Liver (tissue), 9 donors: ENCODE measurements around the gene KIFC1. TPM values are rescaled to one million over a fixed set of nuclear protein-coding genes. Genes with fewer than 3 reads are reported as not detected.
"Not testable (repeated sequence)": the region's sequence is repeated elsewhere in the genome, so short reads cannot be mapped to it uniquely, and the experiment has no call there.

Source experiments
- DNase-seq: peaks from one replicate; pipeline ENCODE4 v3.0.0-alpha.2; 2017; ENCODE audit warnings: low spot score
- H3K27ac ChIP-seq, 2 donors: one replicate each; pipeline ENCODE4 v1.7.0; 2013; ENCODE audit warnings: inconsistent platforms in 2 of 2, low read length in 2 of 2, control low read depth in 1 of 2, low read depth in 1 of 2, mild to moderate bottlenecking in 1 of 2
- H3K27me3 ChIP-seq, 4 donors: one replicate each; pipeline versions ENCODE4 v1.6.1 to v1.7.0; 2013; ENCODE audit warnings: low read length in 3 of 4, inconsistent platforms in 1 of 4, mild to moderate bottlenecking in 1 of 4, moderate library complexity in 1 of 4; ENCODE audit not compliant: control insufficient read depth in 4 of 4, insufficient read depth in 4 of 4
- H3K36me3 ChIP-seq, 4 donors: one replicate each; pipeline versions ENCODE4 v1.6.1 to v1.7.0; 2013; ENCODE audit warnings: low read length in 3 of 4, mild to moderate bottlenecking in 3 of 4, low read depth in 1 of 4, moderate library complexity in 1 of 4; ENCODE audit not compliant: control insufficient read depth in 4 of 4, insufficient read depth in 3 of 4
- H3K4me1 ChIP-seq, 4 donors: one replicate each; pipeline versions ENCODE4 v1.6.1 to v1.7.0; 2013; ENCODE audit warnings: low read length in 3 of 4, mild to moderate bottlenecking in 3 of 4, moderate library complexity in 1 of 4; ENCODE audit not compliant: control insufficient read depth in 4 of 4, insufficient read depth in 4 of 4
- H3K4me3 ChIP-seq, 3 donors: one replicate each; pipeline versions ENCODE4 v1.6.1 to v1.7.0; 2013; ENCODE audit warnings: low read length in 3 of 3, control low read depth in 1 of 3, low read depth in 1 of 3, mild to moderate bottlenecking in 1 of 3
- H3K9ac ChIP-seq, 2 donors: one replicate each; pipeline ENCODE4 v1.7.0; 2013; ENCODE audit warnings: low read length in 2 of 2, mild to moderate bottlenecking in 2 of 2, moderate library complexity in 2 of 2, control low read depth in 1 of 2, low read depth in 1 of 2
- H3K9me3 ChIP-seq, 4 donors: one replicate each; pipeline versions ENCODE4 v1.6.1 to v1.7.0; 2013; ENCODE audit warnings: low read length in 3 of 4; ENCODE audit not compliant: control insufficient read depth in 4 of 4
- ATF3 ChIP-seq: IDR thresholded peaks from 2 replicates; pipeline ENCODE4 v1.6.1; 2016; ENCODE audit warnings: antibody characterized with exemption
- EGR1 ChIP-seq, 2 donors: IDR thresholded peaks; 2 replicates each; pipeline ENCODE4 v1.6.1; 2016 to 2018; ENCODE audit warnings: antibody characterized with exemption in 2 of 2, low read depth in 2 of 2
- FOXA1 ChIP-seq: IDR thresholded peaks from 2 replicates; pipeline ENCODE4 v1.6.1; 2016; ENCODE audit warnings: antibody characterized with exemption
- FOXA2 ChIP-seq: IDR thresholded peaks from 2 replicates; pipeline ENCODE4 v1.6.1; 2016; ENCODE audit warnings: antibody characterized with exemption
- GABPA ChIP-seq, 2 donors: IDR thresholded peaks in 1 of 2; conservative IDR thresholded peaks in 1 of 2; 2 replicates each; pipeline ENCODE4 v1.6.1; 2016; ENCODE audit warnings: antibody characterized with exemption in 2 of 2, mild to moderate bottlenecking in 1 of 2, moderate library complexity in 1 of 2
- HNF4A ChIP-seq, 2 donors: conservative IDR thresholded peaks; 2 replicates each; pipeline ENCODE4 v1.6.1; 2016; ENCODE audit warnings: antibody characterized with exemption in 2 of 2, mild to moderate bottlenecking in 2 of 2
- HNF4G ChIP-seq: IDR thresholded peaks from 2 replicates; pipeline ENCODE4 v1.6.1; 2016; ENCODE audit warnings: antibody characterized with exemption
- JUND ChIP-seq, 2 donors: IDR thresholded peaks; 2 replicates each; pipeline ENCODE4 v1.6.1; 2016; ENCODE audit warnings: antibody characterized with exemption in 2 of 2
- RAD21 ChIP-seq, 2 donors: IDR thresholded peaks; 2 replicates each; pipeline ENCODE4 v1.6.1; 2016; ENCODE audit warnings: antibody characterized with exemption in 2 of 2, mild to moderate bottlenecking in 2 of 2
- RXRA ChIP-seq, 2 donors: IDR thresholded peaks; 2 replicates each; pipeline ENCODE4 v1.6.1; 2017 to 2018; ENCODE audit warnings: antibody characterized with exemption in 2 of 2, mild to moderate bottlenecking in 1 of 2
- SP1 ChIP-seq: IDR thresholded peaks from 2 replicates; pipeline ENCODE4 v1.6.1; 2018; ENCODE audit warnings: antibody characterized with exemption, mild to moderate bottlenecking
- YY1 ChIP-seq: IDR thresholded peaks from 2 replicates; pipeline ENCODE4 v1.6.1; 2016; ENCODE audit warnings: antibody characterized with exemption, mild to moderate bottlenecking
- ZBTB33 ChIP-seq: IDR thresholded peaks from 2 replicates; pipeline ENCODE4 v1.6.1; 2016; ENCODE audit warnings: antibody characterized with exemption
- WGBS: extraction: QIAGEN DNeasy Blood & Tissue Kit; methylation state at CpG from one replicate; pipeline ENCODE4 v1.1.7; 2013; 5-methylcytosine and 5-hydroxymethylcytosine counted together
- polyA plus RNA-seq, 2 donors: library from polyadenylated mRNA; stranded (reverse) in 1 of 2; unstranded in 1 of 2; fragments of 200-250 nt in 1 of 2; fragments of >200 nt in 1 of 2; fragmentation: Nextera tagmentation in 1 of 2; extraction: Ambion mirVana in 1 of 2; gene quantifications; one replicate each; pipeline versions ENCODE4 v1.2.1 to v1.2.3, GENCODE V29; 2013 to 2015
- total RNA-seq, 2 donors: library from RNA; depleted of rRNA; stranded (reverse); fragments of >200 nt; gene quantifications; one replicate each; pipeline ENCODE4 v1.2.3, GENCODE V29; 2014
- TF ChIP-seq, protein P1 (sequence below): IDR thresholded peaks from 2 replicates; pipeline ENCODE4 v1.6.1; 2016; ENCODE audit warnings: antibody characterized with exemption, mild to moderate bottlenecking
- TF ChIP-seq, protein P2 (sequence below): IDR thresholded peaks from 2 replicates; pipeline ENCODE4 v1.6.1; 2016; ENCODE audit warnings: antibody characterized with exemption
- TF ChIP-seq, protein P3 (sequence below): fragments of 150-350 bp; IDR thresholded peaks from 2 replicates; pipeline ENCODE4 v1.5.1; 2017; ENCODE audit warnings: improper control_type of control experiment, low read depth, low read length; ENCODE audit not compliant: missing input control
- donor health status: healthy.
- donor health status: healthy.
- donor health status: healthy.
- donor health status: healthy.
- donor health status: healthy.

The KIFC1 gene
- total and polyA plus RNA-seq, 4 donors, result 0.08 to 30.0 (median 1.3) TPM

- DNase-seq, H3K9me3 ChIP-seq: not testable (repeated sequence)
Observed at GRCh38 chr6:33371901-33372300, 19.7 kb upstream of the KIFC1 start.

DNA sequence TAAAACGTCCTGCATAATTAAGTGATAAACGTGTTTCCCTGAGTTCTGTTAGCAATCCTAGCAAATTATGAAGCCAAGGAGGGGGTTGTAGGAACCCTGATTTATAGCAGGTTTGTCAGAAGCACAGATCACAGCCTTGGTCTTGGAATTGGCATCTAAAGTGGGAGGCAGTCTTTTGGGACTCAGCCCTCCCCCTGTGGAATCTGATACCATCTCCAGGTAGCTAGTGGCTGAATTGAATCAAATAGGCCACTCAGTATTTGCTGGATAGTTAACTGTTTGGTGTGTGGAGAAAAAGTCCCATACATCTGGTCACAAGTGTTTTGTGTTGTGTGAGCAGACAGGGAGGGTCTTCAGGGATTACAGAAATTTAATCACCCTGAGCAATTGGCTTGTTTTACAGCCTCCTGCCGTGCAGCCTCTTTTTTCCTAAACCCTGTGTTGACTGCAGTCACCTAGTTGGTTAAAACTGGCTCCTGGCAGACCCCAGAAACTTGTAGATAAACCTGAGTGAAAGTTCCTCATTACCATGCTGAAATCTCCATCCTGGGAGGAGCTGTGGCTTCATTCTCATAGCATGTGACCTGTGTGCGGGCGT lies 19.0 kb upstream of the KIFC1 start:
- H3K27ac ChIP-seq, result no peak overlapping the region
- H3K27me3 ChIP-seq, result no peaks in the 10 kb centered on the region

More at GRCh38 chr6:33371901-33372300, 19.7 kb upstream of the KIFC1 start:
- not testable (repeated sequence) for H3K4me3 ChIP-seq, H3K27me3 ChIP-seq, H3K9ac ChIP-seq, H3K27ac ChIP-seq, H3K36me3 ChIP-seq
- WGBS, result 95% methylated on average over 8 of the region's 8 CpGs
- H3K4me1 ChIP-seq, result peaks cover 2 to 12% (median 8%) of the 10 kb centered on the region in 4 donors

More for the DNA sequence above, 19.0 kb upstream of the KIFC1 start:
- 68% methylated on average over 5 of the region's 5 CpGs for WGBS
- peaks cover 2 to 12% (median 8%) of the 10 kb centered on the region in 4 donors for H3K4me1 ChIP-seq
- H3K9me3 ChIP-seq, result no peaks in the 10 kb centered on the region
- H3K4me3 ChIP-seq, result no peak overlapping the region
- no peaks in the 10 kb centered on the region for H3K36me3 ChIP-seq
- DNase-seq, result no peak
- TF ChIP-seq RAD21 (IDR thresholded peaks at IDR 0.05) (no peak), HNF4G (no peak), GABPA (IDR thresholded peaks at IDR 0.05 in 1 of 2, conservative IDR thresholded peaks at IDR 0.05 in 1 of 2) (no peak), ATF3 (no peak), YY1 (no peak), HNF4A (conservative IDR thresholded peaks at IDR 0.05) (no peak), RXRA (IDR thresholded peaks at IDR 0.05) (no peak), FOXA1 (no peak), SP1 (no peak), ZBTB33 (no peak), FOXA2 (no peak), EGR1 (IDR thresholded peaks at IDR 0.05; ENCODE audit: low read depth in 2 of 2) (no peak), JUND (IDR thresholded peaks at IDR 0.05) (no peak)
- TF ChIP-seq, protein P1, sequence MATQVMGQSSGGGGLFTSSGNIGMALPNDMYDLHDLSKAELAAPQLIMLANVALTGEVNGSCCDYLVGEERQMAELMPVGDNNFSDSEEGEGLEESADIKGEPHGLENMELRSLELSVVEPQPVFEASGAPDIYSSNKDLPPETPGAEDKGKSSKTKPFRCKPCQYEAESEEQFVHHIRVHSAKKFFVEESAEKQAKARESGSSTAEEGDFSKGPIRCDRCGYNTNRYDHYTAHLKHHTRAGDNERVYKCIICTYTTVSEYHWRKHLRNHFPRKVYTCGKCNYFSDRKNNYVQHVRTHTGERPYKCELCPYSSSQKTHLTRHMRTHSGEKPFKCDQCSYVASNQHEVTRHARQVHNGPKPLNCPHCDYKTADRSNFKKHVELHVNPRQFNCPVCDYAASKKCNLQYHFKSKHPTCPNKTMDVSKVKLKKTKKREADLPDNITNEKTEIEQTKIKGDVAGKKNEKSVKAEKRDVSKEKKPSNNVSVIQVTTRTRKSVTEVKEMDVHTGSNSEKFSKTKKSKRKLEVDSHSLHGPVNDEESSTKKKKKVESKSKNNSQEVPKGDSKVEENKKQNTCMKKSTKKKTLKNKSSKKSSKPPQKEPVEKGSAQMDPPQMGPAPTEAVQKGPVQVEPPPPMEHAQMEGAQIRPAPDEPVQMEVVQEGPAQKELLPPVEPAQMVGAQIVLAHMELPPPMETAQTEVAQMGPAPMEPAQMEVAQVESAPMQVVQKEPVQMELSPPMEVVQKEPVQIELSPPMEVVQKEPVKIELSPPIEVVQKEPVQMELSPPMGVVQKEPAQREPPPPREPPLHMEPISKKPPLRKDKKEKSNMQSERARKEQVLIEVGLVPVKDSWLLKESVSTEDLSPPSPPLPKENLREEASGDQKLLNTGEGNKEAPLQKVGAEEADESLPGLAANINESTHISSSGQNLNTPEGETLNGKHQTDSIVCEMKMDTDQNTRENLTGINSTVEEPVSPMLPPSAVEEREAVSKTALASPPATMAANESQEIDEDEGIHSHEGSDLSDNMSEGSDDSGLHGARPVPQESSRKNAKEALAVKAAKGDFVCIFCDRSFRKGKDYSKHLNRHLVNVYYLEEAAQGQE, result no peak
- TF ChIP-seq, protein P2, sequence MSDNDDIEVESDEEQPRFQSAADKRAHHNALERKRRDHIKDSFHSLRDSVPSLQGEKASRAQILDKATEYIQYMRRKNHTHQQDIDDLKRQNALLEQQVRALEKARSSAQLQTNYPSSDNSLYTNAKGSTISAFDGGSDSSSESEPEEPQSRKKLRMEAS, result no peak
- TF ChIP-seq, protein P3, sequence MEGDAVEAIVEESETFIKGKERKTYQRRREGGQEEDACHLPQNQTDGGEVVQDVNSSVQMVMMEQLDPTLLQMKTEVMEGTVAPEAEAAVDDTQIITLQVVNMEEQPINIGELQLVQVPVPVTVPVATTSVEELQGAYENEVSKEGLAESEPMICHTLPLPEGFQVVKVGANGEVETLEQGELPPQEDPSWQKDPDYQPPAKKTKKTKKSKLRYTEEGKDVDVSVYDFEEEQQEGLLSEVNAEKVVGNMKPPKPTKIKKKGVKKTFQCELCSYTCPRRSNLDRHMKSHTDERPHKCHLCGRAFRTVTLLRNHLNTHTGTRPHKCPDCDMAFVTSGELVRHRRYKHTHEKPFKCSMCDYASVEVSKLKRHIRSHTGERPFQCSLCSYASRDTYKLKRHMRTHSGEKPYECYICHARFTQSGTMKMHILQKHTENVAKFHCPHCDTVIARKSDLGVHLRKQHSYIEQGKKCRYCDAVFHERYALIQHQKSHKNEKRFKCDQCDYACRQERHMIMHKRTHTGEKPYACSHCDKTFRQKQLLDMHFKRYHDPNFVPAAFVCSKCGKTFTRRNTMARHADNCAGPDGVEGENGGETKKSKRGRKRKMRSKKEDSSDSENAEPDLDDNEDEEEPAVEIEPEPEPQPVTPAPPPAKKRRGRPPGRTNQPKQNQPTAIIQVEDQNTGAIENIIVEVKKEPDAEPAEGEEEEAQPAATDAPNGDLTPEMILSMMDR, result no peak
- no peak overlapping the region for H3K9ac ChIP-seq
